Natural killer cell treated with Interleukin-12 subunit alpha and Interleukin-12 subunit beta and Interleukin-15 and Interleukin-18, amount 100 ng/mL, for 72 hours (primary cell): ENCODE data around the gene CSF2. TPM values are rescaled to one million over a fixed set of nuclear protein-coding genes. Genes with fewer than 3 reads are reported as not detected.

Experiments
- ATAC-seq, 2 donors: fragments of 150-1000 bp; cut with Tn5 transposase in 1 of 2; sonication (Bioruptor Pico), chemical (Tn5 transposase) in 1 of 2; 2 replicates each; pipeline ENCODE4 v1.10.0; 2021
- DNase-seq: peaks from one replicate; pipeline ENCODE4 v3.0.0; 2022; ENCODE audit warnings: low spot score
- H3K27ac Mint-ChIP-seq, 2 donors: 1 replicate in 1 of 2; 2 replicates in 1 of 2; pipeline ENCODE4 v1.8.0; 2022; ENCODE audit warnings: mixed read lengths in 2 of 2, mild to moderate bottlenecking in 1 of 2, moderate library complexity in 1 of 2
- H3K27me3 Mint-ChIP-seq, 2 donors: 1 replicate in 1 of 2; 2 replicates in 1 of 2; pipeline ENCODE4 v1.8.0; 2022; ENCODE audit warnings: mixed read lengths in 2 of 2
- H3K36me3 Mint-ChIP-seq: one replicate; pipeline ENCODE4 v1.8.0; 2022; ENCODE audit warnings: mixed read lengths
- H3K4me1 Mint-ChIP-seq, 2 donors: 1 replicate in 1 of 2; 2 replicates in 1 of 2; pipeline ENCODE4 v1.8.0; 2022; ENCODE audit warnings: low read depth in 2 of 2, mixed read lengths in 2 of 2, mild to moderate bottlenecking in 1 of 2
- H3K4me3 Mint-ChIP-seq: one replicate; pipeline ENCODE4 v1.8.0; 2022; ENCODE audit warnings: mixed read lengths
- H3K9me3 Mint-ChIP-seq: 2 replicates; pipeline ENCODE4 v1.8.0; 2022; ENCODE audit warnings: mixed read lengths
- total RNA-seq, 2 donors: library from RNA; stranded (reverse); gene quantifications; one replicate each; pipeline ENCODE4 v1.2.3, GENCODE V29; 2022

The CSF2 gene
- total RNA-seq, 2 donors from 2014 or later: 41.4 to 125 TPM

DNA sequence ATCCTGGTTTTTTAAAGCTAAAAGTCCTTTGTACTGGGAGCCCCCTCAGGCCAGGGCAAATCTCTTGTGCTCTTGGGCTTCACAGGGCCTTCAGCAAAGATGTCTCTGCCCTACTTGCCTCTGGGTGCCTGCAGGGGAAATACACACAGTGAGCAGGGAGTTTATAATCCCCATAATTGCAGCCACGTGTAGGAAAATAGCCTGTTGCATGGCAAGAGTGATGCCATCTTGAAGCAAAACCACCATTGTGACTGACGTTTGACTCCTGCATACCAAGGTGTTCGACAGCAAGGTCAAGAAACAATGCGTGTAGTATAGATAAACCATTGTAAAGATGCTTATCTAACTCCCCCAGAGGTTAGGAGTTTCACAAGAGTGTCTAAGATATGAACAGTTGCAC lies 24.5 kb upstream of the CSF2 start:
- peaks cover 4 to 19% of the 10 kb centered on the region in 2 donors for H3K4me1 Mint-ChIP-seq
- H3K27ac Mint-ChIP-seq: no peak overlapping the region
- H3K27me3 Mint-ChIP-seq: no peaks in the 10 kb centered on the region
- no peaks in the 10 kb centered on the region for H3K9me3 Mint-ChIP-seq
- H3K36me3 Mint-ChIP-seq: no peaks in the 10 kb centered on the region
- ATAC-seq: no peak
- DNase-seq: peak; percentile 49
- no peak overlapping the region for H3K4me3 Mint-ChIP-seq

DNA sequence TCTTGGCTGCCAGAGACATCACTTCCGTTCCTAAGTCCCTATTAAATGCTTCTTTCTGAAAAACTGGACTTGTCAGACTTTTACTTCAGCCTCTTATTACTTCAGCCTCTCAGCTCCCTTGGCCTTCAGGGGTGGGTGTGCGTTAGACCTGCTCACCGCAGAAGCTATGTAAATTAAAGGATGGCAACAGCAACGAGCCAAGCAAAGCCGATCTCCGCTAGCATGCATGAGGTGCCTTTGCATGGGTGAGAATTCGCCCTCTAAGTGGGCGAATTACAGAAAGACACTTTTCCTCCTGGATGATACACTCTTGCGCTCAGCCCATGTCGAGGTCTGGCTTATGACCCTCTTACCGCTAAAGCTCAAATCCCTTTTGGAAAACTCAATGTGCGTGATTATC lies 24.0 kb upstream of the CSF2 start:
- H3K27ac Mint-ChIP-seq: no peak overlapping the region
- H3K9me3 Mint-ChIP-seq: no peaks in the 10 kb centered on the region
- H3K36me3 Mint-ChIP-seq: no peaks in the 10 kb centered on the region
- no peaks in the 10 kb centered on the region for H3K27me3 Mint-ChIP-seq
- H3K4me3 Mint-ChIP-seq: no peak overlapping the region
- DNase-seq (no peak), ATAC-seq (no peak)
- peaks cover 4 to 20% of the 10 kb centered on the region in 2 donors for H3K4me1 Mint-ChIP-seq

- DNase-seq: peak; percentile 46
- H3K4me1 Mint-ChIP-seq: peaks cover 5 to 20% of the 10 kb centered on the region in 2 donors
- H3K4me3 Mint-ChIP-seq: no peak overlapping the region
- H3K9me3 Mint-ChIP-seq: no peaks in the 10 kb centered on the region
- H3K27ac Mint-ChIP-seq: no peak overlapping the region
- no peaks in the 10 kb centered on the region for H3K36me3 Mint-ChIP-seq
- no peaks in the 10 kb centered on the region for H3K27me3 Mint-ChIP-seq
- ATAC-seq: peak; percentile 34 to 43
These were observed 23.5 kb upstream of the CSF2 start for GRCh38 chr5:132050136-132050535.

DNA sequence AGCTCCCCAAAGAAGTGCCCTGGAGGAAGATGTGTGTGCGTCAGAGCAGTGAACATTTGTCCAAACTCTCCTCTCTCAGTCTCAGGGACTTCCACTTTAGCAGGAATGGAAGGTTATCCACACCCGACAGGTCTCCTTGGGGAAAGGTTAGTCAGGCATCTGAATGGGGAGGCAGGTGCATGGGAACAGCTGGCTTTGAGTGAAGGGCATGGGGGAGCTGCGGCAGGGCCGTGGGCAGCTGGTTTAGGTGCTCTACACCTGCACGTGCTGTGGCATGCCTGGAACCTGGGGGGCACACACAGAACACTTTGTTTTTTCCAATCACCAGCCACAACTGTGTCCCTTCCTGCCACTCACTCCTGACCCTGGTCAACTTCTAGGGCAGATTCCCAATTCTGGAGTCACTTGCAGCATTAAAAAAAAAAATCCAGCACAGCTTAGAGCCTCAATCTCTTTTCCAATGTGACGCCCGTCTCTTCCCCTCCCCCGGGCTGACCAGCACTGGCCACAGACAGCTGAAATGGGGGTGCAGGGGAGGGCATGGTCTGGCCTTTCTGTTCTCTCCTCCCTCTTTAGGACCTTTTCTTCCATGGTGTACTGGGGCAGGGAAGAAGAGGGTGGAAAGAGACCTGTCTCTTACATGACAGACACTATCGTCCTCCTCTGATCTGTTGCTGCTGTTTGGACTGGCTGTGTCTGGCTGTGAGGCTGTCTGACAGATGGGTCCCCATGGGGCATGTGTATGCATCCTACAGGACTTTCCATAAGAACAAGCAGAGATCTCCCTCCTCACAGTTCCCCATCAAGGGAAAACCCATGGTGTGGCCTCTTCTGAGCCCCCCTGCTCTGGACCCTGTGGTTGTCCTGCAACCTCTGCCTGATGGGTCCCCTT lies 22.7 kb upstream of the CSF2 start:
- Mint-ChIP-seq H3K9me3 (no peaks in the 10 kb centered on the region), H3K4me3 (no peak overlapping the region)
- DNase-seq: peak; percentile 54

GRCh38 chr5:132052520-132052919 lies 21.1 kb upstream of the CSF2 start:
- H3K27ac Mint-ChIP-seq: no peak overlapping the region
- DNase-seq (no peak), ATAC-seq (no peak)
- H3K4me1 Mint-ChIP-seq: peaks cover 21 to 34% of the 10 kb centered on the region in 2 donors
- no peak overlapping the region for H3K4me3 Mint-ChIP-seq
- H3K9me3 Mint-ChIP-seq: no peaks in the 10 kb centered on the region
- H3K27me3 Mint-ChIP-seq: no peaks in the 10 kb centered on the region
- no peaks in the 10 kb centered on the region for H3K36me3 Mint-ChIP-seq

More for the DNA sequence above, 22.7 kb upstream of the CSF2 start:
- Mint-ChIP-seq H3K4me1 (peaks cover 12 to 24% of the 10 kb centered on the region in 2 donors), H3K36me3 (no peaks in the 10 kb centered on the region), H3K27ac (no peak overlapping the region), H3K27me3 (no peaks in the 10 kb centered on the region)
- no peak for ATAC-seq

- no peak for ATAC-seq
- Mint-ChIP-seq H3K9me3 (no peaks in the 10 kb centered on the region), H3K27ac (peak overlapping the region in 1 of 2 donors; percentile 38), H3K4me3 (no peak overlapping the region), H3K36me3 (no peaks in the 10 kb centered on the region), H3K4me1 (peaks cover 24 to 40% of the 10 kb centered on the region in 2 donors), H3K27me3 (no peaks in the 10 kb centered on the region)
- DNase-seq: peak; percentile 51
These were observed 20.1 kb upstream of the CSF2 start for GRCh38 chr5:132053483-132053882.

- H3K27ac Mint-ChIP-seq: no peak overlapping the region
- H3K36me3 Mint-ChIP-seq: no peaks in the 10 kb centered on the region
- DNase-seq (peak; percentile 35), ATAC-seq (no peak)
- H3K4me3 Mint-ChIP-seq: no peak overlapping the region
- peaks cover 26 to 42% of the 10 kb centered on the region in 2 donors for H3K4me1 Mint-ChIP-seq
- no peaks in the 10 kb centered on the region for H3K9me3 Mint-ChIP-seq
- H3K27me3 Mint-ChIP-seq: peaks cover 0 to 1% of the 10 kb centered on the region in 2 donors
These were observed 19.4 kb upstream of the CSF2 start for GRCh38 chr5:132054031-132054696.

- H3K36me3 Mint-ChIP-seq: no peaks in the 10 kb centered on the region
- DNase-seq: peak; percentile 54
- H3K9me3 Mint-ChIP-seq: no peaks in the 10 kb centered on the region
- H3K27ac Mint-ChIP-seq: no peak overlapping the region
- H3K4me1 Mint-ChIP-seq: peaks cover 34 to 48% of the 10 kb centered on the region in 2 donors
- no peak overlapping the region for H3K4me3 Mint-ChIP-seq
- H3K27me3 Mint-ChIP-seq: peaks cover 0 to 3% of the 10 kb centered on the region in 2 donors
- ATAC-seq: no peak
These were observed 18.7 kb upstream of the CSF2 start for GRCh38 chr5:132054697-132055440.

DNA sequence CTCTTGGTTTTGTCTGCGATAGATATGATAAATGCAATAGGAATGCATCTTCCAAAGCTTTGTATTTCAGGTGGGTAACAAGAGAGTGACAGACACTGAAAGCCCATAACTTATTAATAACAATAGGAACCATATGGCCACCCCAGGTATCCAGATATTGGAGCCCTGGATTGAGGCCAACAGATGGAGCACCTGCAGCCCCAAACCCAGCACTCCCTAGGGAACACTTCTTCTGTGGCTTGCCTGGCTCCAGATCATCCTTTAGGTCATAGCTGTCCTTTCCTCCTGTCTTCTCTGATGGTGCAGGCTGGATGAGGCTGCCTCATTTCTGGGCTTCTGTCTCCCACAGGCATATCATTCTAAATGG lies 18.2 kb upstream of the CSF2 start:
- Mint-ChIP-seq H3K27ac (peak overlapping the region; percentile 3 to 76), H3K4me1 (peaks cover 31 to 44% of the 10 kb centered on the region in 2 donors), H3K9me3 (no peaks in the 10 kb centered on the region), H3K27me3 (peaks cover 0 to 3% of the 10 kb centered on the region in 2 donors), H3K36me3 (no peaks in the 10 kb centered on the region), H3K4me3 (no peak overlapping the region)
- DNase-seq: no peak
- no peak for ATAC-seq

- peak overlapping the region; percentile 3 to 76 for H3K27ac Mint-ChIP-seq
- H3K9me3 Mint-ChIP-seq: no peaks in the 10 kb centered on the region
- ATAC-seq (peak; percentile 69 to 78), DNase-seq (peak; percentile 71)
- H3K4me3 Mint-ChIP-seq: peak overlapping the region; percentile 36
- peaks cover 0 to 3% of the 10 kb centered on the region in 2 donors for H3K27me3 Mint-ChIP-seq
- no peaks in the 10 kb centered on the region for H3K36me3 Mint-ChIP-seq
- peaks cover 30 to 42% of the 10 kb centered on the region in 2 donors for H3K4me1 Mint-ChIP-seq
These were observed 17.6 kb upstream of the CSF2 start for GRCh38 chr5:132055808-132056609.

DNA sequence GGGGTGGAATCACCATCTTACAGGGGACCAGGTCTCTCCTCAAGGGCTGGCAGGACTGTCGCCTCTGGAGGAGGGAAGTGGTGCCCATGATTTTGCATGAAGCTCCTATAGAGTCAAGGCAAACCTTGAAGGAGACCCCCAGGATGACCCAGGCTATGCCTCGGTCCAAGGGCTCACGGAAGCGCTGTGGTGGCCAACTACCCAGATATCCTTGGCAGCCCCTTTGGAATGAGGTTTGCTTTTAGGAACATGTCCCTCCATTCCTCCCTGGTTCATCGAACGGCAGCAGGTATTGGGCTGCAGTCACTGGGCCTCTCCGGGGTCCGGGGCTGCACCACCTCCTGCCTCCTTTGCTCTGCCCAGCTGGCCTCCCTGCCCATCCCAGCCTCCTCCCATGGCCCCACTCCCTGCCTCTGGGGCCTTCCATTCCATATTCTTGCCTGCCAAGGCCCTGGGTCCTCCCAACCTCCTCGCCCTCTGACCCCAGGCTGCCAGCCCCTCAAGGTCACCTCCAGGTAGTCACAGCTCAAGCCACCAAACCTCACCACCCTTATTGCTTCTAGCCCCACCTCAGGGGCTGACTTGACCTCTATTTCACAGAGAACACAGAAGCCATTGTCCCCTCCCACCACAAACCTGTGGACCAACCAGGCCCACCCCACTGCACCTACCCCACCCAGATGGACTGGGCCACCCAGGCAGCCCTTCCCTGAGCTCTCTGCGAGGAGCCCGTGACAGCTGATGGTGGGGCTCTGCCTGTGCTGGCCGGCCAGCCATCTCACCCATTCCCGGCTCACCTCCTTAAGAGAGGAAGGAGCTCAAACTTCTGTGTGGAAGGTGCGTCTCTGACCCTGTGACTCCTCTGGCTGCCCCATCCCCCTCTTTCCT lies 16.7 kb upstream of the CSF2 start:
- Mint-ChIP-seq H3K4me3 (no peak overlapping the region), H3K36me3 (no peaks in the 10 kb centered on the region), H3K4me1 (peaks cover 30 to 38% of the 10 kb centered on the region in 2 donors), H3K9me3 (no peaks in the 10 kb centered on the region), H3K27me3 (peaks cover 0 to 3% of the 10 kb centered on the region in 2 donors), H3K27ac (peak overlapping the region; percentile 3 to 26)
- DNase-seq: peak; percentile 49
- ATAC-seq: no peak

GRCh38 chr5:132057498-132058255 lies 15.9 kb upstream of the CSF2 start:
- DNase-seq (peak; percentile 60), ATAC-seq (no peak)
- Mint-ChIP-seq H3K36me3 (no peaks in the 10 kb centered on the region), H3K9me3 (no peaks in the 10 kb centered on the region), H3K27ac (peak overlapping the region; percentile 3 to 26), H3K4me1 (peaks cover 30 to 38% of the 10 kb centered on the region in 2 donors), H3K27me3 (peaks cover 0 to 3% of the 10 kb centered on the region in 2 donors), H3K4me3 (no peak overlapping the region)
